CD4-positive, alpha-beta T cell (primary cell): Measurements from ENCODE around the gene ARHGAP15. TPM values are rescaled to one million over a fixed set of nuclear protein-coding genes. Genes with fewer than 3 reads are reported as not detected.
A peak's percentile ranks its signal among the peaks of the same experiment; 100 is the strongest.

Experiments
- ATAC-seq: fragments of 200-7000 bp; cut with Tn5 transposase; one replicate; pipeline ENCODE4 v1.10.0; 2022; ENCODE audit warnings: mild to moderate bottlenecking; ENCODE audit not compliant: poor library complexity
- CTCF ChIA-PET: fragments of 350-600 bp; sonication (Branson Sonifier 250); formaldehyde crosslinking; loops from one replicate; lab custom pipeline; 2021; ENCODE audit warnings: antibody characterized with exemption, inconsistent platforms; lab: Charles Lee
- POLR2A ChIA-PET: fragments of 350-600 bp; sonication (Branson Sonifier 250); formaldehyde crosslinking; loops from one replicate; lab custom pipeline; 2021; ENCODE audit warnings: antibody characterized with exemption, inconsistent platforms; lab: Charles Lee
- DNase-seq, 14 experiments: peaks; one replicate each; pipeline ENCODE4 v3.0.0-alpha.2; 2013 to 2020; ENCODE audit warnings: mixed read lengths in 2 of 14
- H3K27ac ChIP-seq, 2 donors: one replicate each; pipeline versions ENCODE4 v1.5.1 to v1.7.0; 2013; ENCODE audit warnings: low read length in 2 of 2, low read depth in 1 of 2, mild to moderate bottlenecking in 1 of 2
- H3K27me3 ChIP-seq, 2 experiments: 1 replicate in 1 of 2; 2 replicates in 1 of 2; pipeline versions ENCODE4 v1.6.1 to v1.7.0; 2013; ENCODE audit warnings: low read length in 2 of 2, control low read depth in 1 of 2, mild to moderate bottlenecking in 1 of 2, moderate library complexity in 1 of 2; ENCODE audit not compliant: insufficient read depth in 2 of 2, control insufficient read depth in 1 of 2
- H3K36me3 ChIP-seq: one replicate; pipeline ENCODE4 v1.6.1; 2013; ENCODE audit warnings: low read length, control low read depth; ENCODE audit not compliant: insufficient read depth
- H3K4me1 ChIP-seq: one replicate; pipeline ENCODE4 v1.6.1; 2013; ENCODE audit warnings: low read length, control low read depth; ENCODE audit not compliant: insufficient read depth
- H3K4me3 ChIP-seq: one replicate; pipeline ENCODE4 v1.5.1; 2013; ENCODE audit warnings: mild to moderate bottlenecking, low read length, moderate library complexity
- H3K9me3 ChIP-seq, 2 experiments: 1 replicate in 1 of 2; 2 replicates in 1 of 2; pipeline versions ENCODE4 v1.6.1 to v1.7.0; 2013; ENCODE audit warnings: low read length in 2 of 2, mild to moderate bottlenecking in 2 of 2, control low read depth in 1 of 2, moderate library complexity in 1 of 2; ENCODE audit not compliant: control insufficient read depth in 1 of 2, insufficient read depth in 1 of 2
- H3K27ac Mint-ChIP-seq: one replicate; pipeline ENCODE4 v1.8.0; 2020; ENCODE audit warnings: mixed read lengths
- H3K27me3 Mint-ChIP-seq: one replicate; pipeline ENCODE4 v1.8.0; 2021; ENCODE audit warnings: mixed read lengths
- H3K36me3 Mint-ChIP-seq: one replicate; pipeline ENCODE4 v1.8.0; 2021; ENCODE audit warnings: low read depth, mixed read lengths
- H3K4me1 Mint-ChIP-seq: one replicate; pipeline ENCODE4 v1.8.0; 2021; ENCODE audit warnings: low read depth, mixed read lengths
- H3K4me3 Mint-ChIP-seq: one replicate; pipeline ENCODE4 v1.8.0; 2020; ENCODE audit warnings: mild to moderate bottlenecking, mixed read lengths
- H3K9me3 Mint-ChIP-seq: one replicate; pipeline ENCODE4 v1.8.0; 2020; ENCODE audit warnings: mixed read lengths
- CTCF ChIP-seq: fragments of 200-600 bp; IDR thresholded peaks from one replicate; pipeline ENCODE4 v1.8.0; 2022; ENCODE audit warnings: antibody characterized with exemption, mild to moderate bottlenecking
- intact Hi-C, 2 experiments: fragments of 100-400 bp; cut with DNase I in 1 of 2; cut with micrococcal nuclease in 1 of 2; formaldehyde crosslinking; loops; one replicate each; pipeline versions ENCODE4 v1.15.1 to v1.9.0; 2023 to 2025; cut with DNase I, micrococcal nuclease
- total RNA-seq, 174 experiments: library from RNA in 2 of 174; stranded (reverse) in 2 of 174; gene quantifications; one replicate each; pipeline ENCODE4 v1.2.3 and lab custom pipeline; 2021 to 2026

The ARHGAP15 gene
- total RNA-seq, 2 experiments from 2014 or later: 158 to 165 TPM

DNA sequence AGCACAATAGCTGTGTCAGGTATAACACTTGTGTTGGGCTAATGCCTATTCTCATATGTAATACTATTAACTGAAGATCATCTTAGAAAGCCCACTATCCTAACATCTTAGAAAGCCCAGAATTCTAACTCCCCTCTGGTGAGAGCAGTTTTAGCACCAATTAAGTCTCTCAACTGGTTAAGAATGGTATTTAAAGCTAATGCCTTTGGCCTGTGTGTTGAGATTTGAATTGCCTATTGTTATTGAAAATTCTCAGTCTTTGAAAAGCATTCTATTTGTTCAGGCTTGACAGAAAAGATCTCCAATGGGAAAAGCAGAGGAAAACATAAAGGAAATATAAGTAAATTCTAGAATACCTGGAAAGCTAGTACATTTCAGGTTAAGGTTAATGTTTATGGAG, 352.5 kb downstream of the ARHGAP15 start:
- ChIA-PET POLR2A (interaction anchor here (1.2 kb wide), 1 partner anchor 10 kb away, joined by 3 read pairs; no protein-coding TSS in a partner anchor), CTCF (interaction anchor here (1.1 kb wide), 1 partner anchor 18 kb away, joined by 3 read pairs; no protein-coding TSS in a partner anchor)
- no peak overlapping the region for H3K4me3 Mint-ChIP-seq
- ATAC-seq (no peak), DNase-seq (no peak)
- H3K27me3 Mint-ChIP-seq: no peaks in the 10 kb centered on the region
- no peaks in the 10 kb centered on the region for H3K9me3 Mint-ChIP-seq
- H3K27ac Mint-ChIP-seq: peak overlapping the region; percentile 47
- Histone ChIP-seq H3K27me3 (no peaks in the 10 kb centered on the region), H3K36me3 (peaks cover 12% of the 10 kb centered on the region), H3K4me1 (no peaks in the 10 kb centered on the region), H3K4me3 (no peak overlapping the region), H3K9me3 (no peaks in the 10 kb centered on the region), H3K27ac (no peak overlapping the region)
- H3K36me3 Mint-ChIP-seq: peaks cover 52% of the 10 kb centered on the region
- intact Hi-C loops: no loop called here
- TF ChIP-seq CTCF: no peak
- peaks cover 69% of the 10 kb centered on the region for H3K4me1 Mint-ChIP-seq

- Mint-ChIP-seq H3K4me1 (peaks cover 74% of the 10 kb centered on the region), H3K9me3 (no peaks in the 10 kb centered on the region), H3K27ac (peak overlapping the region; percentile 47), H3K27me3 (no peaks in the 10 kb centered on the region), H3K4me3 (no peak overlapping the region), H3K36me3 (peaks cover 58% of the 10 kb centered on the region)
- intact Hi-C loops: no loop called here
- POLR2A ChIA-PET: interaction anchor here (1.2 kb wide), 1 partner anchor 9 kb away, joined by 3 read pairs; no protein-coding TSS in a partner anchor
- peaks cover 18% of the 10 kb centered on the region for H3K36me3 ChIP-seq
- H3K4me3 ChIP-seq: no peak overlapping the region
- CTCF ChIA-PET: interaction anchor here (1.1 kb wide), 1 partner anchor 17 kb away, joined by 3 read pairs; no protein-coding TSS in a partner anchor
- no peaks in the 10 kb centered on the region for H3K4me1 ChIP-seq
- H3K9me3 ChIP-seq: no peaks in the 10 kb centered on the region
- H3K27ac ChIP-seq: no peak overlapping the region
- H3K27me3 ChIP-seq: no peaks in the 10 kb centered on the region
- no peak for ATAC-seq
- DNase-seq: no peak
- TF ChIP-seq CTCF: no peak
These were observed 353.1 kb downstream of the ARHGAP15 start for GRCh38 chr2:143482316-143482715.

GRCh38 chr2:143482771-143483170, 353.6 kb downstream of the ARHGAP15 start:
- ATAC-seq (no peak), DNase-seq (no peak)
- no peaks in the 10 kb centered on the region for H3K9me3 Mint-ChIP-seq
- TF ChIP-seq CTCF: no peak
- peaks cover 63% of the 10 kb centered on the region for H3K36me3 Mint-ChIP-seq
- H3K4me3 ChIP-seq: no peak overlapping the region
- H3K27me3 Mint-ChIP-seq: no peaks in the 10 kb centered on the region
- no peaks in the 10 kb centered on the region for H3K4me1 ChIP-seq
- H3K36me3 ChIP-seq: peaks cover 23% of the 10 kb centered on the region
- intact Hi-C loops: no loop called here
- H3K27ac ChIP-seq: no peak overlapping the region
- H3K4me3 Mint-ChIP-seq: no peak overlapping the region
- H3K27ac Mint-ChIP-seq: no peak overlapping the region
- CTCF ChIA-PET: interaction anchor here (1.1 kb wide), 1 partner anchor 16 kb away, joined by 3 read pairs; no protein-coding TSS in a partner anchor
- peaks cover 70% of the 10 kb centered on the region for H3K4me1 Mint-ChIP-seq
- POLR2A ChIA-PET: no interaction called here
- H3K9me3 ChIP-seq: no peaks in the 10 kb centered on the region
- no peaks in the 10 kb centered on the region for H3K27me3 ChIP-seq
